Stimulated activated CD4-positive, alpha-beta T cell treated with anti-CD3 and anti-CD28 coated beads, Interleukin-1b, Interleukin-23, amount 100 ng/mL, for 24 hours (primary cell): ENCODE measurements around the gene EWSR1.

Experiments
- DNase-seq, 4 experiments: peaks; one replicate each; pipeline ENCODE4 v3.0.0-alpha.2; 2020; ENCODE audit warnings: low read depth in 4 of 4, low spot score in 1 of 4

Gene EWSR1

GRCh38 chr22:29267462-29267857 is 608 bp upstream of the EWSR1 start:
- DNase-seq = no peak

GRCh38 chr22:29268511-29269229 is 602 bp downstream of the EWSR1 start:
- no peak for DNase-seq

GRCh38 chr22:29269230-29269604 is 1.1 kb downstream of the EWSR1 start:
- no peak for DNase-seq

GRCh38 chr22:29269731-29270474 is 1.8 kb downstream of the EWSR1 start:
- no peak for DNase-seq

GRCh38 chr22:29270475-29271271 is 2.6 kb downstream of the EWSR1 start:
- no peak for DNase-seq

GRCh38 chr22:29272624-29273023 is 4.6 kb downstream of the EWSR1 start:
- DNase-seq = no peak

GRCh38 chr22:29275167-29275566 is 7.1 kb downstream of the EWSR1 start:
- no peak for DNase-seq

- DNase-seq = no peak
These were observed 7.9 kb downstream of the EWSR1 start for GRCh38 chr22:29275819-29276565.

GRCh38 chr22:29277927-29278326 is 9.9 kb downstream of the EWSR1 start:
- DNase-seq = no peak

- DNase-seq = no peak
These were observed 16.1 kb downstream of the EWSR1 start for GRCh38 chr22:29284196-29284595.

- DNase-seq = no peak
These were observed 20.8 kb downstream of the EWSR1 start for GRCh38 chr22:29288837-29289236.

GRCh38 chr22:29290061-29290460 is 22.0 kb downstream of the EWSR1 start:
- no peak for DNase-seq

- no peak for DNase-seq
These were observed 23.1 kb downstream of the EWSR1 start for GRCh38 chr22:29291215-29291614.

GRCh38 chr22:29292379-29292778 is 24.3 kb downstream of the EWSR1 start:
- DNase-seq = no peak

GRCh38 chr22:29298641-29299040 is 30.6 kb downstream of the EWSR1 start:
- DNase-seq = no peak

GRCh38 chr22:29299136-29299900 is 31.2 kb downstream of the EWSR1 start:
- DNase-seq = no peak

GRCh38 chr22:29300467-29300806 is 32.4 kb downstream of the EWSR1 start:
- DNase-seq = no peak

- no peak for DNase-seq
These were observed 32.9 kb downstream of the EWSR1 start for GRCh38 chr22:29300807-29301601.

- DNase-seq = no peak
These were observed 33.8 kb downstream of the EWSR1 start for GRCh38 chr22:29301716-29302401.
